Activated CD4-positive, CD25-positive, alpha-beta regulatory T cell treated with anti-CD3 and anti-CD28 coated beads, Interleukin-2, amount 50 U/mL, for 16 hours (primary cell): Measurements from ENCODE around the gene TKTL1.

Experiments
- DNase-seq: peaks from one replicate; pipeline ENCODE4 v3.0.0-alpha.2; 2020; ENCODE audit warnings: low read depth, low spot score

TKTL1 gene

GRCh38 chrX:154362085-154362742, 66.6 kb downstream of the TKTL1 start:
- DNase-seq = no peak

GRCh38 chrX:154363706-154364439, 68.3 kb downstream of the TKTL1 start:
- DNase-seq = no peak

- no peak for DNase-seq
Observed at GRCh38 chrX:154365052-154365600, 69.5 kb downstream of the TKTL1 start.

DNA sequence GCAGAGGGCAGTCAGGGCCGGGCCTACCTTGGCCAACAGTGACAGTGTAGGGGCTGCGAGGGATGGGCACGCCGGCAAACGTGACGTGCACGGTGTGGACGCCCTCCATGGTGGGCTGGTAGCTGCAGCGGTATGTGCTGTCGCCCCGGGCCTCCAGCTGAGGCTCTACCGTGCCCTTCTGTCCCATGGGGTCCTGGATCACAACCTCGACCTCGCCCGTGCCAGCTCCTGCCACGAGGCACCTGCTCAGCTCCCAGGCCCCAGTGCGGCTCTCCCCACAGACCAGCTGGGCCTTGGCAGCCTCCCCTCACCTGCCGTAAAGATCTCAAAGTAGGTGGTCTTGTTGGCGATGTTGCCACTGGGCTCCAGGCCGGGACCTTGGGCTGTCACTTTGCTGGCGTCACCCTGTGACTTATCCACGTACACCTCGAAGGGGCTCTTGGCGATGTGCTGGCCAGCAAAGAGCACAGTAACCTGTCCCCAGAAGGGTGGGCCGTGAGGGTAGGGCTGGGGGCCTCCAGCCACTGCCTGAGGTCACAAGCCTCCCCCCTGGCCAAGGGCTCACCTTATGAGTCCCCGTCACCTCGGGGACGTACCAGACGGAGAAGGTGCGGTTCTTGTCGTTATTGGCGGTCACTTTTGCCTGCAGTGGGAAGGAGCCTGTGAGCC, 70.5 kb downstream of the TKTL1 start:
- DNase-seq = no peak

DNA sequence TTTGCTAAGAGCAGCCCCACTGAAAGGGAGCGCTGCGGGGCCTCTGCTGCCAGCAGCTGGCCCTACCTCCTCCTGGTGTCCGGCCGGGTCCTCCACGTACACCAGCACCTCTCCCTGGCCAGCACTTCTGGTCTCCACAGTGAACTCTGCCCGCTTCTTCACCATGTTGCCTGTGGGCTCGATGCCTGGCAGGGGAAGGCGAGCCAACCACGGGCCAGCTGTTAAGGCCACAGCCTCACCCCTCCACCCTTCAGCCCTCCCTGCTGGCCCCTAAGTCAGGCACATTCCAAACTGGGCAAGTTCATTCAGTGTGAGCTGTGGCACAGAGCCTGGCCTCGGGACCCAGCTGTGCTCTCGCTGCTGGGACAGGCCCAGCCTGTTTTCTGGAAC, 71.1 kb downstream of the TKTL1 start:
- no peak for DNase-seq

GRCh38 chrX:154367474-154368308, 72.1 kb downstream of the TKTL1 start:
- no peak for DNase-seq

DNA sequence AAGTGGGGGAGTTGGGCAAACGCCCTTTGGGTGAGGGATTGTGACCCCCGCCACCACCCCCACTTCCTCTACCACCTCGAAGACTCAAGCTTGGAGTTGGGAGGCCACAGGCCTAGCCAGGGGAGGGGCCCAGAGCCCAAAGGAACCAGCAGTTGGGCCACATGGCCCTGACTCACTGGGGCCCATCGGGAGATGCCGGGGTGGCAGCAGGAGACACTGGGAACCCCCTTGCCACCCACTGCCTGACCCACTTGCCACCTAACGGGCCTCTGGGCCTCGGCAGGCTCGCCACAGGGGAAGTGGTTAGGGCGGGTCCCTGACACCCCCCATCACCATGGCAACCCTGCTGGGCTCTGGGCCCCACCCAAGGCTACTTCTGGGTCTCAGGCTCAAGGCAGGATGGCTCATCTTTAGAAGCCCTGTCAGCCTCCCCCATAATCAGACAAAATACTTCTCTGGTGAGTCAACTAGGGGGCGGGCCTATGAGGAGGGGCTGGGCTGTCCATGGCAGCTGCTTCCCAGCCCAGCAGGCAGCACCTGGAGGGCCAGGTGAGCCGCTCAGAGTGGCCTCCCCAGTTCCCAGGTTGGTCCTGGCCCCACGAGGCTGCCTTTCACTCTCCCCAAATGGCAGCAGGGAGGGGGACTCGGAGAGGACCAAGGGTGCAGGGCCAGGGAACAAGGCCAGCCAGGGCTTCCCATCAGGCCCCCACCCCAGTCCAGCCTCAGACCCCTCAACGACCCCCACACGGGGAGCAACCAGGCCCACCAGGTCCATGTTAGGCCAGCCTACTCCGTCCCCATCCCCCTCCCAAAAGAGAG, 73.2 kb downstream of the TKTL1 start:
- DNase-seq = peak; percentile 80

DNA sequence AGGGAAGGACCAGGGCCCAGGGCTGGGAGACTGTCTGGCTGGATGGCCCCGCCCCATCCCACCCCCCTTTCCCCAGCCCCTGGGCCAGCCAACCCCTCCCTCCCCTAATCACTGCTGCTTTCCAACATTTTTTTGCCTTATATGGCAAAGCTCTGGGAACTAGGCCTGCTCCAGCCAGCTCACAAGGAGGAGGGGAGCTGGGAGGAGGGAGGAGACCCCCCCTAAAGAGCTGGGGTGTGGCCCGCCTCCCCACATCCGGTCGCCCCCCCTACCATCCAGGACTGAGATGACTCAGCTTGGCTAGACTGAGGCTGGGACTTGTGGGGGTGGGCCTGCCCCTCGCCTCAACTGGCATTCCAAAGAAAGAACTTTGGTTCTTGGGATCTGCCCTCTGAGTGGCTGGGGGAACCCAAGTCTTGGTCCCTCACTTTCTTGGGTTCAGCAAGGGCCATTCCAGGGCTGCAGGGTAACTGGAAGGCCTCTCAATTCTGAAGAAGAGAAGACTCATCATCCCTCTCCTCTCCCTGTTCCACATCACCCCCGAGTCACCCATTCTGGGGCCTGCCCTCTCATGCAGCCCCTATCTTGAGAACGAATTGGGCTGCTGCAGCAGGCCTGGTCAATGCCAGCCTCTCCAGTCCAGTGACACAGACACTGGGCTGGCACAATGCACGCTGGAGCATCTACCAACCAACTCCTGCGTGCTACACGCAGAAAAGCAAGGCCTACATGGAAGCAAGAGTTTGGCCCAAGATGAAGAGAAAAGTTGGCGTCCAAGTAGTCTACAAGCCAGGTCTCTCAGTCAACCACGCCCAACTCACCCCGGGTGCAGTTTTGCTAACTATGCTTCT, 74.1 kb downstream of the TKTL1 start:
- DNase-seq = no peak

GRCh38 chrX:154370300-154371016, 74.9 kb downstream of the TKTL1 start:
- DNase-seq = no peak

DNA sequence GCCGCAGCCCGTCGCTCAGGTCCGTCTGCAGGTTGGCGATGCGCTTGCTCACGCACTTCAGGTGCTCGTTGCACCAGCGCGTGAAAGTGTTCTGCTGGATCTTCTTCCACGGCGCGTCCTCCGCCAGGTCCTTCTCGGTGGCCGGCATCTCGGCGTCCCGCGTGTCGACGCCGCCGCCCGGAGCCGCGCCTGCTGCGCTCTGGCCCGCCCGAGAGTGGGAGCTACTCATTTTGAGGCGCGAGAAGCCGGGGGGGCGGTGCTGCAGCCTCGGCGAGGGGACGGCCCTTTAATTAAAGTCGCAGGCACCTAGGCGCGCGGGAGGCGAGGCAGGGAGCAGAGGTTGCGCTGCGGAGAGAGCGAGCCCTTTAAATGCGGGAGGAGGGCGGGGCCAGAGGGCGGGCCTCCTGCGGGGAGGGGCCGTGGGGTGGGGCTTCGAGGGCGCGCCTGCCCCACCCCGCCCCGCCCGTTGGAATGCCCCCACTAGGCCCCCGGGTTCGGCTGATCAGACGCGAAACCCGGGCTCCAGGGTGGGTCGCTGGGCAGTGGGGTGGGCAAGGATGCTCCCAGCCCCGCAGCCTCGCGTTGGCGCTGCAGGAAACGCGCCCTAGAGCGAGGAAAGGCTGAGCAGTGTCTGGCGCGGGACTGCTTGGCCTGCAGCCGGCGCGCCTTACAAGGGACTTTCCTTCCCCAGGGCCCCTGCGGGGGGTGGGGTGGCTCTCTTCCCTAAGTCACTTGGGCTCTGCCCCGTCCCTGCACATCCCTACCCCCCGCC, 75.6 kb downstream of the TKTL1 start:
- peak; percentile 88 for DNase-seq

GRCh38 chrX:154371789-154372300, 76.2 kb downstream of the TKTL1 start:
- no peak for DNase-seq

GRCh38 chrX:154372612-154373022, 77.0 kb downstream of the TKTL1 start:
- DNase-seq = no peak

- DNase-seq = no peak
Observed at GRCh38 chrX:154373340-154374306, 78.0 kb downstream of the TKTL1 start.

- DNase-seq = no peak
Observed at GRCh38 chrX:154374313-154375155, 78.9 kb downstream of the TKTL1 start, which contains the start of gene FLNA. FLNA (minus strand) TSS chrX:154374634; CDS start chrX:154371245, 3,389 bp downstream.

DNA sequence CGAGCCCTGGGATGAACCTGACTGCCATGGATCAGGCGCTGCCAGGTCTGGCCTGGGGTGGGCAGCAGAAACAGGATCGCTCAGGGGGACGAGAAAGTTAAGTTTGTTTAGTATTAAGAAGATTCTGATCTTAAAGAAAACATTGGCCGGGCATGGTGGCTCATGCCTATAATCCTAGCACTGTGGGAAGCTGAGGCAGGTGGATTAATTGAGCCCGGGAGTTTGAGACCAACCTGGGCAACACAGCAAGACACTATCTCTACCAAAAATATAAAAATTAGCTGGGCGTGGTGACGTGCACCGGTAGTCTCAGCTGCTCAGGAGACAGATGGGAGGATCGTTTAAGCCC, 79.5 kb downstream of the TKTL1 start:
- DNase-seq = no peak

DNA sequence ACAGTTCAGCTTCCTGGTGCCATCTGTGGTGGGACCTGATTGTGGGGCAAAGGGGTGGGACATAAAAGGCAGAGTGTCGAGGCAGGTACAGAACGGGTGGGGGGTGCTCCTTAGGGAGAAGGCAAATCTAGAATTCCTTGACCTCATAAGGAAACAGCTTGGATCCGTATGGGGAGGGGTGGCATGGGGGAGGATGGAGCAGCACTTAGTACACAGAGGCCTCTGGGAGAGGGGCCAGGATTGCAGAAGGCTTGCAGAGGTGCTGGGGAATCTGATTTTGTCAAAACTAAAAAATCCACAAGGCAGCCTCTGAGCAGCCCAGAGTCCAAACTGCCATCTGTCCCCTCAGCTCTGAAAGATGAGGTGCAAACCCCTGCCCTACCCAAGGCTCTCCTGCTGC, 81.2 kb downstream of the TKTL1 start:
- DNase-seq = no peak
